CD4-positive, alpha-beta T cell treated with Interleukin-10 for 1 hour (primary cell): ENCODE results near the gene PCIF1.
"Not testable (repeated sequence)": the region's sequence is repeated elsewhere in the genome, so short reads cannot be mapped to it uniquely, and the experiment has no call there.

Experiments used
- DNase-seq: peaks from one replicate; pipeline ENCODE4 v3.0.0-alpha.2; 2020

The PCIF1 gene

DNA sequence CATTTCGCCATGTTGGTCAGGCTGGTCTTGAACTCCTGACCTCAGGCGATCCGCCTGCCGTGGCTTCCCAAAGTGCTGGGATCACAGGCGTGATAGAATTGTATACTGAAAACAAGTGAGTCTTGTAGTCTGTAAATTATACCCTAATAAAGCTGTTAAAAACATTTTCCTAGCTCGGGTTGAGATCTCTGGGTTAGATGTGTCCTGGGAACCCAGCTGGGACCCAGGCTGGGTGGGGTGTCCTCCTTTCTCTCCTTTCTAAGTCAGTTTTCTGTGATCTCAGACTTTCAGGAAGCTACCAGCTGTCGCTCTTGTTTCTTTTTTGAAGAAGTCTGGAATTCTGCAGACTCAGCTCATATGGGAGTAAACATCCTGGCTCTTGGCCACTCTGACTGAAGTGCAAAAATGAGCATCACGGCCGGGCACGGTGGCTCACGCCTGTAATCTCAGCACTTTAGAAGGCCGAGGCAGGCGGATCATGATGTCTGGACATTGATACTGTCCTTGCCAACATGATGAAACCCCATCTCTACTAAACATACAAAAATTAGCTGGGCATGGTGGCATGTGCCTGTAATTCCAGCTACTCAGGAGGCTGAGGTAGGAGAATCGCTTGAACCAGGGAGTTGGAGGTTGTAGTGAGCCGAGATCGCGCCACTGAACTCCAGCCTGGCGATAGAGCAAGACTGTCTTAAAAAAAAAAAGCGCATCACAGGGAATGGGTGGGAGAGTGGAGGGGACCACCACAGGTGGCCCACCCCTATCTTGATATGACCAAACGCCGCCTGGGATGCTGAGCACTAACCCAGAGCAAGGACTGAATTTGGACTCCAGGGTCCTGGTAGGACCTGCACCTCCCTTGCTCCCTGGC is 9.9 kb upstream of the PCIF1 start:
- no peak for DNase-seq

DNA sequence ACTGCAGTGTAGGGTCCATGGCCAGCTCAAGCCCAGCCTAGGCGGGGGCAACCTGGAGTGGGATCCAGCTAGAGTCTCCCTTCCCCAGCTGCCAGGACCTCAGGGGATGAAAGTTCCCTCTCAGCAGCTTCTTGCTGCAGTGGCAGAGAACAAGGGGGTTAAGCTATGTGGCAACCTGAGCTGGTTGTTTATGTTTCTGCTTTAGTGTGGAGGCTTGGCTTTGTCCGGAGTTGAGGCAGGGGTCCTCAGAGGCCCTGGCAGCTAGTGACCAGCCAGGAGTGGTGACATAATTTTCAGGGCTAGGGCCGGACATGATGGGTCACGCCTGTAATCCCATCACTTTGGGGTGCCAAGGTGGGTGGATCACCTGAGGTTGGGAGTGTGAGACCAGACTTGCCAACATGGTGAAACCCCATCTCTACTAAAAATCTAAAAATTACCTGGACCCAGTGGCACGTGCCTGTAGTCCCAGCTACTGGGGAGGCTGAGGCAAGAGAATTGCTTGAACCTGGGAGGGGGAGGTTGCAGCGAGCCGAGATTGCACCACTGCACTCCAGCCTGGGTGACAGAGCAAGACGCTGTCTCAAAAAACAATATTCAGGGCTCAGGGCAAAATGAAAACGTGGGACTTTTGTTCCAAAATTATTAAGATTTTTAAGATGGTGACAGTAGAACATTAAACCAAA is 8.5 kb upstream of the PCIF1 start:
- no peak for DNase-seq

DNA sequence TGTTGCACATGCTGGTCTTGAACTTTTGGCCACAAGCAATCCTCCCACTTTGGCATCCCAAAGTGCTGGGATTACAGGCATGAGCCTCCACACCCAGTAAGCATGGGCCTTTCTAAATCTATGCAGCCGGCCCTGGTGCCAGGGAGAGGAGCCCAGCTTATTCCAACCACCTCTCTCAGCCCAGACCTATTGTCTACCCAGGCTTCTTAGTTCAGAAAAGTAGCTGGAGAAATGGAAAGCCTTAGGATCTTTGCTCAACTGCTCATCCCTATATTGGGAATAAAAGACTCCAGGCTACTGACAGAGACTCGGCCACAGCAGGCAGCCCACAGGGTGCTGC is 7.8 kb upstream of the PCIF1 start:
- no peak for DNase-seq

DNA sequence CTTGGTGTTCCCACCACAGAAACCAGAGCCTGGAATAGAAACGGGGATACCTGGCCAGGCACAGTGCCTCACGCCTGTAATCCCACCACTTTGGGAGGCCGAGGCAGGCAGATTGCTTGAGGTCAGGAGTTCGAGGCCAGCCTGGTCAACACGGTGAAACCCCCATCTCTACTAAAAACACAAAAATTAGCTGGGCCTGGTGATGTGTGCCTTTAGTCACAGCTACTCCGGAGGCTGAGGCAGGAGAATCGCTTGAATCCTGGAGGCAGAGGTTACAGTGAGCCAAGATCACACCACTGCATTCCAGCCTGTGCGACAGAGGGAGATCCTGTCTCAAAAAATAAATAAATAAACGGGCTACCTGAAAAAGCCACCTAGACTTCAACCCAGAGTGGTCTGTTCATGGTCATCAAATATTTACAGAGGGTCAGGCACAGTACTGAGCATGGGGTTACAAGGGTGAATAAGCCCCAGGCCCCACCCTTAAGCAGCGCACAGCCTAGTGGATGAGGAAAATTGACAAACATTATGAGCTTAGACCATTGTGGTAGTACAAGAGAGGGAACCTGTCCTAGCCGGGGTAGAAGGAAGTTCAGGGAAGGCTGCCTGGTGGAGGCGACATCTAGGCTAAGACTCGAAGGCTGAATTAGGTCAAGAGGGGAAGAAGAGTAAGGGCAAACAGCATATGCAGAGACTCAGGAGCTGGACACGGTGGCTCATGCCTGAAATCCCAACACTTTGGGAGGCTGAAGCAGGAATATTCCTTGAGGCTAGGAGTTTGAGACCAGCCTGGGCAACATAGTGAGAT is 7.2 kb upstream of the PCIF1 start:
- no peak for DNase-seq

DNA sequence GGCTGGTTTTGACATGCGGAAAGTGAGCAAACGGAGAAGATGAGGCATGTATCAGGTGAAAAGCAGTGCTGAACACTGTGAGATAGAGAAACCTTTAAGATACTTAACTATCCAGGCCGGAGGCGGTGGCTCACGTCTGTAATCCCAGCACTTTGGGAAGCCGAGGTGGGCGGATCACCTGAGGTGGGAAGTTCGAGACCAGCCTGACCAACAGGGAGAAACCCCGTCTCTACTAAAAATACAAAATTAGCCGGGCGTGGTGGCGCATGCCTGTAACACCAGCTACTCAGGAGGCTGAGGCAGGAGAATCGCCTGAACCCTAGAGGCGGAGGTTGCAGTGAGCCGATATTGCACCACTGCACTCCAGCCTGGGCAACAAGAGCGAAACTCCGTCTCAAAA is 2.8 kb upstream of the PCIF1 start:
- DNase-seq = not testable (repeated sequence)

DNA sequence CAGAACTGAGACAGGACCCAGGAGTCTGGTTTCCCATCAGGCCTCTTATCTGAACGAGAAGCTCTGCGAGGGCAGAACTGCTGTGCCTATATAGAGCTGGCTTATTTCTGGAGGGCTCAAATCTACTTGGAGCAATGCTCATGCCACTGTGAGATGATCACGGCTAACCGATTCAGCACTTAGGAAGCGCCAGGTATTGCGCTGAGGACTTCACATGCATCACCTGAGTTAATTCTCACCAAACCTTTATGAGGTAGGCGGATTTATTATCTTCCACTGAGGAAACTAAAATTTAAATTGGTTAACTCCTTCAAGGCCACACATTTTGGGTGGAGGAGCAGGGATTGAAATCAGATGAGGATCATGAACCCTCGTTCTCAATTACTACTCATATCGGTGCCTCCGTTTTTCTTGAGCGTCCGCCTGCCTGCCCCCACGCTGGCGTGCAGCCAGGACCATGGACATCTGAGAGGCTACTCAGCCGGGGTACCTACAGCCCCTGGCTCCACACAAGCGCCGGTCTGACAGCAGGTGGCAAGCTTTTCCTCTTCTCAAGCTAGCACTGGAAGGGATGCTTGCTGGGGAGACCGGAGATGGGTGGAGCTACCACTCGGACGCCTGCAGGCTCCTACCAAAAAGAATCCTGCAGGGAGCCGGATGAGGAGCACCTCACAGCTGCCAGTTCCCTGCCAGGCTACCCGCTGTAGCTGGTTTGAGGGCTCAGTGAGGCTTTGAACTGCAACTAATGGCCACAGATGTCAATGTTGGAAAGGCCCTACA is 1.0 kb upstream of the PCIF1 start:
- DNase-seq = peak; percentile 70

DNA sequence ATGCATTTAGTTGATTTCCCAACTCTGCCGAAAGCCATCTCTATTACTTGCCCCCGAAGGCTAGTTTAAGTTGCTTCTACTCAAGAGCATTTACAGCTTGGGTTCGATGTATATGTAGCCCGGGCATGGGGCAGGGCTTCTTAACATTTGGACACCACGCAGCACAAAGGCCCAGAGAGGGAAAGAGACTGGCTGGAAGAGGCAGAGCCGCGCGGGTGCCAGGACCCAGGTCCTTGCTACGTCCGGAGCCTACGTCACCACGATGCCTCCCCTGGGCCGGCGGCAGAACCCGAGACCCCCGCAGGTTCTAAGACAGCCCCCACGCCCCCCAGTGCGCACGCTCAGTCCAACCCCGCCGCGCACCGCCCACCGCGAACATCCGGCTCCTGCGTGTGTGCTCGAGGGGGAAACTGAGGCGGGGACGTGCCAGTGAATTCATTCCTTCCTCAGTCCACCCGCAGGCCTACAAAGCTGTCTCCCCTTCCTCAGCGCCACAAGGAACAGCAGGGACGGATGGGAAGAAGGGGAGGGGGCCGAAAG is 367 bp upstream of the PCIF1 start:
- DNase-seq = peak; percentile 64

DNA sequence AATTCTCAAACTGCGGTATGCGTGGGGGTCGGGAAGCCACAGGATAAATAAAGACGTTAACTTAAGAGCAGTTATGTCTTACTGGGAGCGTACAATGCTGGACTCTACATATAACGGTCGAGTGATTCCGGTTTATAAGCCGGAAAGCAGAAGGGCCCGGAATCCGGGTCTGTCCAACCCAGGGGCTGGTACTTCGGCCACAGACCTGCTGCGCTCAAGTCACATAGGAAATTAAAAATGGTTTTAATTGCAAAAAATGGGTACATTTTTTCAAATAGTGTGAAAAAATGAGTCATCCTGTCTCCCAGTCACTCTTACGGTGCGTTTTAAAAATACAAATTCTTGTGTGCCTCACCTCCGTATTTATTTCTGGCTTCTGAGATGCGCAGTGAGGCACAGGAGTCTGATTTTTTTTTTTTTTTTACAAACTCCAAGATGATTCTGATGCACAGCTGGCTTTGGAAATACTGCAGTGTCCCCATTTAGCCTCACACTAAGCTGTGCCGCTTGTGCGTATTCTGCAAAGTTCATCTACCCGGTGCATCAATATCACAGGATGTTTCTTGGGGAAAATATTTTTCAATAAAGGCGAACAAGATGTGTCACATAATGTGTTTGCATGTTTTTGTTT is 1.0 kb downstream of the PCIF1 start:
- no peak for DNase-seq

DNA sequence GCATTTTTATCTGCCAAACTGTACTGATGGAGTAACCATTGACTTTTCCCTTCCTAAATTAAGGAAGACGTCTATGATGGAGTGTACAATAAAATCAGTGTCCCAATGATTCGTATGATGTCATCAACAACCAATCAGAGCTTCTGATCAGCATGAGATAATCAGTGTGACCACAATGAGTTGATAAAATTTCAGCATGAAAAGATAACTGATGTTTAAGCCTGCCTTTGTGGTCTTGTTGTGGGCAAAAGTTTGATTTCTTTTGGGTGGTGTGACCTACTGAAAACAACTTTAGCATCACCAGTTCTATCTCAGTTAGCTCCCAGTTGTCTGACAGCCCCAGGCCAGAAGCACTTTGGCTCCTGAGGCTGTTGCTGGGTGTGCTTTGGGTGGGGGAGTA is 3.3 kb downstream of the PCIF1 start:
- peak; percentile 31 for DNase-seq

DNA sequence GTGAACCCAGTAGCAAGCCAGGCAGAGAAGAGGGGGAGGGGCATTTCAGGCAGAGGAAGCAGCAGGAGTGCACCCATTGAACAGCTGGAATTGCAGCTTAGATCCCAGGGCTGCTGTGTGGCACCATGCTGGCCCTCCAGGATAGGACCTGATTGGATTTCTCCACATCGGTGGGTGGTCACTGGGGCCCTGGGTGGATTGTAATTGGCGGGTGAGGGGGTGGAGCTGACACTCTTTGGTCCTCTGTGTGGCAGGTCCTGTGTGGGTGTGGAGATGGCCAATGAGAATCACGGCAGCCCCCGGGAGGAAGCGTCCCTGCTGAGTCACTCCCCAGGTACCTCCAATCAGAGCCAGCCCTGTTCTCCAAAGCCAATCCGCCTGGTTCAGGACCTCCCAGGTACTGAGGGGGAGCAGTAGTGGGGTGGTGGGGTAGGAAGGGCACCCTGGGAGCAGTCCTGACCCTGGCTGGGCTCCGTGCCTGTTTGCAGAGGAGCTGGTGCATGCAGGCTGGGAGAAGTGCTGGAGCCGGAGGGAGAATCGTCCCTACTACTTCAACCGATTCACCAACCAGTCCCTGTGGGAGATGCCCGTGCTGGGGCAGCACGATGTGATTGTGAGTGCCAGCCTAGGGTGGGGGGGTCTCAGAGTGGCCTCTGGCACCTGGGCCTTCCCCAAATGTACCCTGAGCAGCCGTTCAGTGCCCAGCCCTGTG is 4.4 kb downstream of the PCIF1 start:
- DNase-seq = no peak

DNA sequence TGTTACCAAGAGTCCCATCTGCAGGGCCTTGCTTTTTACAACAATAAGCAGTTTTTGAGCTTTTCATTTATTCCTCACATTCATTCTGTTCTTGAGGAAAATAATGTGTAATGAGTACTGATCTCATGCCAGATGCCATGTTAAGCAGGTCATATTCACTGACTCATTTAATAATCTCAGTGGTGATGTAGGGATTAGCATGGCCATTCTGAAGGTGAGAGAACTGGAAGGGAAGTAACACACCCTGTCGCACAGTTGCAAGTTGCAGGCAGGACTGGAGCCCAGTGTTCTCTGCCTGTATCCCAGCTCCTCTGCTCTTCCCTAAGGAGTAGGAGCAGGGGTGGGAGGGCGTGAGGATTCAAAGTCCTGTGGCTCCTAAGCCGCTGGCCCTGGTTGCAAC is 5.6 kb downstream of the PCIF1 start:
- no peak for DNase-seq

DNA sequence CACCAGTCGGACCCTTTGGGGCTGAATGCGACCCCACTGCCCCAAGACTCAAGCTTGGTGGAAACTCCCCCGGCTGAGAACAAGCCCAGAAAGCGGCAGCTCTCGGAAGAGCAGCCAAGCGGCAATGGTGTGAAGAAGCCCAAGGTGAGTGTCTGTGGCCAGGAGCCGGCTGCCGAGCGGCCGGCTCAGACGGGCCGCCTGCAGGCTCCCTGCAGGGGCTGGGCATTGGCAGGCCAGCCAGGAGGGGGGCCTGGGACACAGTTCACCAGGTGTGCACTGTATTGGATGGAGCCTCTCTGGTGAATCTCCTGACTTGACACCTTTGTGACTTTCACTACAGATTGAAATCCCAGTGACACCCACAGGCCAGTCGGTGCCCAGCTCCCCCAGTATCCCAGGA is 6.0 kb downstream of the PCIF1 start:
- no peak for DNase-seq

DNA sequence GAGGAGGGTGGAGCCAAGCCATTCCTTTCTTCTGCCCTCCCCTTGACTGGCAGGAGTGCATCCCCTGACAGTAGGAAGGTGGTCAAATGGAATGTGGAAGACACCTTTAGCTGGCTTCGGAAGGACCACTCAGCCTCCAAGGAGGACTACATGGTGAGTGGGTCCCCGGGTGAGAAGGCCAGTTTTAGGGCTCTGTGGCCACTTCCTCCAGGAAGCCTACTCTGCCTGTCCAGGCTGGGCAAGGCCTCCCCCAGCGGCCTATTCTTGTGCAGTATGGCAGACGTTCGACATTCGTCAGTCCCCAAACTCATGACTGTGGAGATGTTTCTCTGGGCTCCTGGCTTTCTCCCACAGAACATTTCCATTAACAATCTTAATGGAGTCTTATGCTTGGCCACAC is 9.1 kb downstream of the PCIF1 start:
- no peak for DNase-seq

DNA sequence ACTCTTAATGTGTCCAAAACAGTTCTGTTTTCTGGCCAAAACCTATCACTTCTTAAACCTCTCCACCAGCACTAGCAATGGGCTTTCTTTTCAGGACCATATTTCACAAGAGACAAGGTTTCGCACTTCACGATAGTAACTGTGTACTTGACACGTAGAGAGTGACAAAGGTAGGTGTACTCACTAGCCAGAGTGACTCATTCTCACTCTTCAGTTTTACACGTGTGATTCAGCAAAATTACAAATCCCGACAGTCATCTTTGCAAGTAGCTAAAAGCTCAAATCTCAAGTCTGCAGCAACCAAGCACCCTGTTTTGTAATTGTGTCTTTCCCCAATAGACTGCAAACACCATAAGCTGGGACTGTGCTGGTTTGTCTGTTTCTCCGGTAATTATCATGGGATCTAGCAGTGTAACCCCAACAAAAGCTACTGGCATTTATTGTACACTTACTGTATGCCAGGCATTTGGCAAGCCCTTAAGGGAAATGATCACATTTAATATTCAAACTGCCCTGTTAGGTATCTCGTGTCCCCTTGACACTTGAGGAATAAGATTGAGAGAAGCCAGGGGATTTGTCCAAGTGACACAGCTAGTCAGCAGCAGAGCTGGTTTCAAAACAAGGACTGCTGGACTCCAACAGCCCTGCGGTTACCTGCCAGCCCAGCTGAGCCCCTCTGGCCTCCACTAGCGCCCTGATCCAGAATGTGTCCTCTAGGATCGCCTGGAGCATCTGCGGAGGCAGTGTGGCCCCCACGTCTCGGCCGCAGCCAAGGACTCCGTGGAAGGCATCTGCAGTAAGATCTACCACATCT is 9.9 kb downstream of the PCIF1 start:
- no peak for DNase-seq

DNA sequence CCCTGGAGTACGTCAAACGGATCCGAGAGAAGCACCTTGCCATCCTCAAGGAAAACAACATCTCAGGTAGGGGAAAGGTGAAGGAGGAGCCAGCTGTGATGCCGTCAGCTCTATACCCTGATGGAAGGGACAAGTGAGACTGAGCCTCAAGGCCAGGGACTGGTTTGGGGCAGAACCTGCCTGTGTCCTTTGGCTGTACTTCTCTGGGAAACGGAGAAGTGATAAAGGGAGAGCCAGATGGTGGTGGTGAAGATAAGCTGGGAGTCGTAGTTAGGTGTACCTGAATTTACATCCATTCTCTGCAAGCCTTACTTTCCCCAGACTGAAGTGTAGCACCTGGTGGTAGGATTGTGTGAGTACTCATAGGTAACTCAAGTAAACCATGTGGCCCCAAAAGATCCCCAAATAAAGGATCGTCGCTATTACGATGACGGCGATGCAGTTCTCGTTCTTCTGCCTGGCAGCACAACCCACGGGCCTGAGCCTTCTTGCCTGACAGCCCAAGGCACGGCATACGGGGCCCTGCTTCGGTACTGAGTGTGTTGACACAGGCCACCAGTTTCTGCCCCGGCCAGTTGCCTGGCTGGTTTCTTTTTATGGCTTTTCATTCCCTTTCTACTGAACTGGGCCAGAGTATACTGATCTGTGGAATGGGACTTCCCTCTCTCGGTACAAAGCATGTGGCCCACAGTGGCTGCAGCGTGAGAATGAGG is 10.6 kb downstream of the PCIF1 start:
- DNase-seq = no peak

DNA sequence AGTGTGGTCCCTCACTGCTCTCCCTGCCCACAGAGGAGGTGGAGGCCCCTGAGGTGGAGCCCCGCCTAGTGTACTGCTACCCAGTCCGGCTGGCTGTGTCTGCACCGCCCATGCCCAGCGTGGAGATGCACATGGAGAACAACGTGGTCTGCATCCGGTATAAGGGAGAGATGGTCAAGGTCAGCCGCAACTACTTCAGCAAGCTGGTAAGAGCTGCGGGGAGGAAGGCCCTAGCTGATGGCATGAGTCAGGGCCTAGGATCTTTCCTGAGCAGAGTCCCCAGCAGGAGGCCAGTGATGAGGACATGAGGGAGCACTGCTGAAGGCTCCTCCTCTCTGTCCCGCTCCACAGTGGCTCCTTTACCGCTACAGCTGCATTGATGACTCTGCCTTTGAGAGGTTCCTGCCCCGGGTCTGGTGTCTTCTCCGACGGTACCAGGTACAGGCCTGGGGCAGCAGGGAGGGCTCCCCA is 11.2 kb downstream of the PCIF1 start:
- no peak for DNase-seq

DNA sequence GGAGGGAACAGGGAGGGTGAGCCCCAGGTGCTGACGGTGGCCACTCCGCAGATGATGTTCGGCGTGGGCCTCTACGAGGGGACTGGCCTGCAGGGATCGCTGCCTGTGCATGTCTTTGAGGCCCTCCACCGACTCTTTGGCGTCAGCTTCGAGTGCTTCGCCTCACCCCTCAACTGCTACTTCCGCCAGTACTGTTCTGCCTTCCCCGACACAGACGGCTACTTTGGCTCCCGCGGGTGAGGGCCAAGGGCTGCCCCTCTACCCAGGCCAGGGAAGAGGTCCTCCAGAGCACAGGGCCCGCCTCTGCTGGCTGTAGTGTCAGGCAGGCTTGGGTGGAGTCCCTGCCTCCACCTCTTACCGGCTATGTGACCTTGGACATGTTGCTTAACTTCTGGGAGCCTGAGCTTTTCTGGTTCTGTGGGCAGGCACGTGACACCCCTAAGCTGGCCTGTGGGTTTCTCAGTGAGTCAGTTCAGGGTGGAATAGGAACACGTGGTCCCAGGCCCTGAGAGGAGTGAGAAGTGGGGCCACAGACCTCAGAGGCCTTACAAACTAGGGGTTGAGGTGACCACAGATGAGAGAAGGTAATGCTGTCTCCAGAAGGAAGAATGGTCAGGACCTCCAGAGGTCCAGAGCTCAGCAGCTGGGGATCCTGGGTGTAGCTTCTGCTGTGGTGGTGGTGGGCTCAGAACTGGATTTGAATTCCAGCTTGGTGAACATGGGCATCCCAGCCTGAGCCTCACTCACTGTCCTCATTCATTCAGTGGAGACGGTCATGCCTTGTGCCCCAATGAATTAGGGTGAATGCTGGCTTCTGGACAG is 11.9 kb downstream of the PCIF1 start:
- peak; percentile 53 for DNase-seq

DNA sequence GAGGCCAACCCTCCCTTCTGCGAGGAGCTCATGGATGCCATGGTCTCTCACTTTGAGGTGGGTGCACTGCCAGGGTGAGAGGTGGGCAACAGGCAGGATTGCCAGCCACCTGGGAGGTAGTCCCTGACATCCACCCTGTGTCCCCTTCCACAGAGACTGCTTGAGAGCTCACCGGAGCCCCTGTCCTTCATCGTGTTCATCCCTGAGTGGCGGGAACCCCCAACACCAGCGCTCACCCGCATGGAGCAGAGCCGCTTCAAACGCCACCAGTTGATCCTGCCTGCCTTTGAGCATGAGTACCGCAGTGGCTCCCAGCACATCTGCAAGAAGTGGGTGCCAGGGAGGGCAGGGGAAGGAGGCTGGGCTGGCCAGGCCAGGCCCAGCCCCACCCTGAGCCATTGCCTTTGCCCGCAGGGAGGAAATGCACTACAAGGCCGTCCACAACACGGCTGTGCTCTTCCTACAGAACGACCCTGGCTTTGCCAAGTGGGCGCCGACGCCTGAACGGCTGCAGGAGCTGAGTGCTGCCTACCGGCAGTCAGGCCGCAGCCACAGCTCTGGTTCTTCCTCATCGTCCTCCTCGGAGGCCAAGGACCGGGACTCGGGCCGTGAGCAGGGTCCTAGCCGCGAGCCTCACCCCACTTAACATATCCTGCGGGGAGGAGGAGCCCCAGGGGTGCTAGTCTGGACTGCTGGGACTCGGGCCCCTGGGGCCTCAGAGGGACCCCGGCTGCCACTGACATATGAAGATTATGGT is 12.8 kb downstream of the PCIF1 start:
- no peak for DNase-seq
